Keratinocyte (primary cell): ENCODE measurements around the gene SEC16A. TPM values are rescaled to one million over a fixed set of nuclear protein-coding genes. Genes with fewer than 3 reads are reported as not detected.

Experiments used
- DNase-seq: peaks from one replicate; pipeline ENCODE4 v3.0.0-alpha.2; 2011; ENCODE audit warnings: low read depth, missing footprints, low spot score
- FAIRE-seq: peaks from 2 replicates; lab custom pipeline; 2011; peaks lifted over from hg19 to GRCh38; lab: Jason Lieb, UNC
- H2AFZ ChIP-seq: 2 replicates; pipeline ENCODE4 v1.6.0; 2012; ENCODE audit warnings: low read length, control low read depth, inconsistent platforms; ENCODE audit not compliant: control insufficient read depth
- H3K27ac ChIP-seq: 2 replicates; pipeline ENCODE4 v1.5.1; 2011; ENCODE audit warnings: low read length; ENCODE audit not compliant: control insufficient read depth, insufficient read depth
- H3K27me3 ChIP-seq: 3 replicates; pipeline ENCODE4 v1.6.0; 2011; ENCODE audit warnings: low read length; ENCODE audit not compliant: control insufficient read depth, insufficient read depth; ENCODE audit errors: extremely low read depth
- H3K36me3 ChIP-seq, 2 experiments: 2 replicates in 1 of 2; 3 replicates in 1 of 2; pipeline ENCODE4 v1.5.1; 2011; ENCODE audit warnings: low read length in 2 of 2, mild to moderate bottlenecking in 1 of 2; ENCODE audit not compliant: control insufficient read depth in 2 of 2, insufficient read depth in 2 of 2; ENCODE audit errors: extremely low read depth in 1 of 2
- H3K4me1 ChIP-seq: 3 replicates; pipeline ENCODE4 v1.5.1; 2011; ENCODE audit warnings: low read length; ENCODE audit not compliant: control insufficient read depth, insufficient read depth; ENCODE audit errors: extremely low read depth
- H3K4me2 ChIP-seq: 3 replicates; pipeline ENCODE4 v1.6.0; 2011; ENCODE audit warnings: low read depth, low read length; ENCODE audit not compliant: control insufficient read depth, insufficient read depth; ENCODE audit errors: extremely low read depth
- H3K4me3 ChIP-seq, 3 experiments: fragments of 200-600 bp in 1 of 3; sonication (generic) in 1 of 3; 2 replicates in 2 of 3; 3 replicates in 1 of 3; pipeline ENCODE4 v1.5.1; 2011 to 2016; ENCODE audit warnings: low read length in 3 of 3, mild to moderate bottlenecking in 3 of 3, control low read depth in 2 of 3, inconsistent platforms in 1 of 3, low read depth in 1 of 3, mixed read lengths in 1 of 3, mixed run types in 1 of 3, moderate library complexity in 1 of 3; ENCODE audit not compliant: control insufficient read depth in 2 of 3, insufficient read depth in 2 of 3; ENCODE audit errors: extremely low read depth in 1 of 3
- H3K79me2 ChIP-seq: 2 replicates; pipeline ENCODE4 v1.6.0; 2012; ENCODE audit warnings: low read length; ENCODE audit not compliant: control insufficient read depth, insufficient read depth
- H3K9ac ChIP-seq: 3 replicates; pipeline ENCODE4 v1.6.0; 2011; ENCODE audit warnings: low read length; ENCODE audit not compliant: control insufficient read depth, insufficient read depth; ENCODE audit errors: extremely low read depth
- H3K9me1 ChIP-seq: 3 replicates; pipeline ENCODE4 v1.6.0; 2011; ENCODE audit warnings: low read length; ENCODE audit not compliant: control insufficient read depth, insufficient read depth; ENCODE audit errors: extremely low read depth
- H3K9me3 ChIP-seq: 2 replicates; pipeline ENCODE4 v1.5.1; 2012; ENCODE audit warnings: low read depth, low read length; ENCODE audit not compliant: control insufficient read depth
- H4K20me1 ChIP-seq: 3 replicates; pipeline ENCODE4 v1.6.0; 2011; ENCODE audit warnings: low read length; ENCODE audit not compliant: control insufficient read depth, insufficient read depth; ENCODE audit errors: extremely low read depth
- EZH2 ChIP-seq: IDR thresholded peaks from one replicate; pipeline ENCODE4 v1.6.1; 2012; ENCODE audit warnings: inconsistent platforms, mild to moderate bottlenecking, low read length, moderate library complexity
- dilution Hi-C: fragments of 300-500 bp; cut with MboI; formaldehyde crosslinking; loops from one replicate; pipeline ENCODE4 v1.7.0; 2020; ENCODE audit warnings: low sequenced_read_pairs; ENCODE audit not compliant: extremely low pct_ligation_motif_present
- polyA plus RNA-seq, 5 experiments: library from polyadenylated mRNA; depleted of rRNA in 3 of 5; stranded (reverse) in 3 of 5; stranded (forward) in 1 of 5; unstranded in 1 of 5; fragments of >200 nt; gene quantifications; 1 replicate in 1 of 5; 2 replicates in 3 of 5; 3 replicates in 1 of 5; pipeline versions ENCODE4 v1.2.1 to v1.2.3, GENCODE V29; 2011 to 2012; ENCODE audit warnings: missing spikeins in 2 of 5, low read depth in 1 of 5, low replicate concordance in 1 of 5
- TF ChIP-seq, protein P1 (sequence below), 3 experiments: IDR thresholded peaks in 1 of 3; conservative IDR thresholded peaks in 1 of 3; optimal IDR thresholded peaks in 1 of 3; 2 replicates in 2 of 3; 3 replicates in 1 of 3; pipeline versions ENCODE3 to v1.5.1; 2011; ENCODE audit warnings: low read length in 3 of 3, mild to moderate bottlenecking in 3 of 3, moderate library complexity in 2 of 3, control low read depth in 1 of 3, inconsistent platforms in 1 of 3; ENCODE audit not compliant: insufficient read depth in 2 of 3; ENCODE audit errors: extremely low read depth in 1 of 3

Gene SEC16A
- polyA plus RNA-seq, 1 donor (not counting 4 experiments of a cell fraction or from before 2014, with no cell fraction given), result 15.8 TPM

DNA sequence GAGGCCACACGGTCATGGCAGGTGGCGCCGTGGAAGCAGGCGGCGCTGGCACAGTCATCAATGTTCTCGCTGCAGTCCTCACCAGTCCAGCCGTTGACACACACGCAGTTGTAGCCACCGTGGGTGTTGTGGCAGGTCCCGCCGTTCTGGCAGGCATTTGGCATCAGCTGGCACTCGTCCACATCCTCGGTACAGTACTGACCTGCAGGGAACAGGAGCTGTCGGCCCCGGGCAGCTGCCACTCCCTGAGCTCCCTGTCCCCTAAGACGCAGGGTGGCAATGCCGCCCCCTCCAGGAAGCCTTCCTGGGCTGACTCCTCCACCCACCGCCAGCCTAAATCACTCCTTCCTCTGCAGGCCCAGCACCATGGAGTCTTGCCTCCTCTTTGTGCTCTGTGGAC is 35.8 kb upstream of the SEC16A start:
- no peak for TF ChIP-seq EZH2
- TF ChIP-seq, protein P1, sequence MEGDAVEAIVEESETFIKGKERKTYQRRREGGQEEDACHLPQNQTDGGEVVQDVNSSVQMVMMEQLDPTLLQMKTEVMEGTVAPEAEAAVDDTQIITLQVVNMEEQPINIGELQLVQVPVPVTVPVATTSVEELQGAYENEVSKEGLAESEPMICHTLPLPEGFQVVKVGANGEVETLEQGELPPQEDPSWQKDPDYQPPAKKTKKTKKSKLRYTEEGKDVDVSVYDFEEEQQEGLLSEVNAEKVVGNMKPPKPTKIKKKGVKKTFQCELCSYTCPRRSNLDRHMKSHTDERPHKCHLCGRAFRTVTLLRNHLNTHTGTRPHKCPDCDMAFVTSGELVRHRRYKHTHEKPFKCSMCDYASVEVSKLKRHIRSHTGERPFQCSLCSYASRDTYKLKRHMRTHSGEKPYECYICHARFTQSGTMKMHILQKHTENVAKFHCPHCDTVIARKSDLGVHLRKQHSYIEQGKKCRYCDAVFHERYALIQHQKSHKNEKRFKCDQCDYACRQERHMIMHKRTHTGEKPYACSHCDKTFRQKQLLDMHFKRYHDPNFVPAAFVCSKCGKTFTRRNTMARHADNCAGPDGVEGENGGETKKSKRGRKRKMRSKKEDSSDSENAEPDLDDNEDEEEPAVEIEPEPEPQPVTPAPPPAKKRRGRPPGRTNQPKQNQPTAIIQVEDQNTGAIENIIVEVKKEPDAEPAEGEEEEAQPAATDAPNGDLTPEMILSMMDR (optimal IDR thresholded peaks at IDR 0.05 in 1 of 3, IDR thresholded peaks at IDR 0.05 in 1 of 3, conservative IDR thresholded peaks at IDR 0.05 in 1 of 3; ENCODE audit: extremely low read depth in 1 of 3, insufficient read depth in 2 of 3, low read length in 3 of 3), result no peak
- H3K27ac ChIP-seq, result no peak overlapping the region
- FAIRE-seq, result no peak
- no peak overlapping the region for H3K9ac ChIP-seq
- no peak overlapping the region for H3K4me3 ChIP-seq
- H3K79me2 ChIP-seq, result peaks cover 49% of the 10 kb centered on the region
- H3K9me1 ChIP-seq, result no peaks in the 10 kb centered on the region
- peaks cover 3% of the 10 kb centered on the region for H4K20me1 ChIP-seq
- H2AFZ ChIP-seq, result no peak overlapping the region
- no peaks in the 10 kb centered on the region for H3K4me1 ChIP-seq
- no peaks in the 10 kb centered on the region for H3K27me3 ChIP-seq
- DNase-seq, result no peak
- dilution Hi-C loops, result no loop called here
- no peaks in the 10 kb centered on the region for H3K9me3 ChIP-seq
- no peak overlapping the region for H3K4me2 ChIP-seq
- peaks cover 45 to 64% of the 10 kb centered on the region in 2 experiments for H3K36me3 ChIP-seq

DNA sequence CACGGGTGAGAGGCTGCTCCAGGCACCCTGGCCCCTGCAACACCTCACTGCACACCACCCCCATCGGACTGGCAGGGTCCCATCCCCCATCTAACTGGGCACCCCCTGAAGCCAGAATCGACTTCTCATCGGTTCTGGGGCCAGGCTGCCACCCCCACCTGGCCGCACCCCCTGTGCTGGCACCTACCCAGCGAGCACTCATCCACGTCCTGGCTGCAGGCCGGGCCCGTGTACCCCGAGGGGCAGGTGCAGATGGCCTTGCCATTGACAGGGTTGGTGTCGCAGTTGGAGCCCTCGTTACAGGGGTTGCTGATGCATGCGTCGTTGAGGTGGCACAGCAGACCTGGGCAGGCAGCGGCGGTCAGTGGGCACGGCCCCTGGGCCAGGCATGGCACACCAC is 35.1 kb upstream of the SEC16A start:
- Histone ChIP-seq H3K27ac (no peak overlapping the region), H3K9me1 (no peaks in the 10 kb centered on the region), H3K4me2 (no peak overlapping the region), H3K4me3 (no peak overlapping the region), H4K20me1 (peaks cover 8% of the 10 kb centered on the region), H2AFZ (no peak overlapping the region), H3K4me1 (no peaks in the 10 kb centered on the region), H3K36me3 (peaks cover 46 to 67% of the 10 kb centered on the region in 2 experiments), H3K27me3 (no peaks in the 10 kb centered on the region), H3K9me3 (no peaks in the 10 kb centered on the region), H3K9ac (no peak overlapping the region), H3K79me2 (peaks cover 45% of the 10 kb centered on the region)
- dilution Hi-C loops, result no loop called here
- DNase-seq, result no peak
- FAIRE-seq, result no peak
- TF ChIP-seq, protein P1 (optimal IDR thresholded peaks at IDR 0.05 in 1 of 3, IDR thresholded peaks at IDR 0.05 in 1 of 3, conservative IDR thresholded peaks at IDR 0.05 in 1 of 3; ENCODE audit: extremely low read depth in 1 of 3, insufficient read depth in 2 of 3, low read length in 3 of 3), result no peak
- no peak for TF ChIP-seq EZH2
